ENCODE measurements around the gene UBQLN2.
"Not testable (repeated sequence)": the region's sequence is repeated elsewhere in the genome, so short reads cannot be mapped to it uniquely, and the experiment has no call there.

UBQLN2 gene

DNA sequence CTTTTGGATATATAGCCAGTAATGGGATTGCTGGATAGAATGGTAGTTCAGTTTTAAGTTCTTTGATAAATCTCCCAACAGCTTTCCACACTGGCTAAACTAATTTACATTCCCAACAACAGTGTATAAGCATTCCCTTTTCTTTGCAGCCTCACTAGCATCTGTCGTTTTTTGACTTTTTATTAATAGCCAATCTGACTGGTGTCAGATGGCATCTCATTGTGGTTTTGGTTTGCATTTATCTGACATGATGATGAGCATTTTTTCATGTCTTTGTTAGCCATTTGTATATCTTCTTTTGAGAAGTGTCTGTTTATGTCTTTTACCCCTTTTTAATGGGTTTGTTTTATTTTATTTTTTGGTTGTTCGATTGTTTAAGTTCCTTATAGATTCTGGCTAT, 13.3 kb downstream of the UBQLN2 start:
- Histone ChIP-seq H3K27ac (replicated peaks; ENCODE audit: low read length) (no peak overlapping the region), H3K23ac (ENCODE audit: low read depth, low read length, poor library complexity) (no peak overlapping the region), H2AFZ (ENCODE audit: low read length) (no peak overlapping the region), H2BK5ac (ENCODE audit: low read length) (no peak overlapping the region), H2BK15ac (ENCODE audit: low read length) (no peak overlapping the region), H3K9me3 (replicated peaks in 1 of 2; ENCODE audit: control insufficient read depth in 2 of 2, insufficient read depth in 1 of 2, low read depth in 1 of 2, low read length in 2 of 2) (no peaks in the 10 kb centered on the region), H4K8ac (ENCODE audit: low read depth, low read length) (no peak overlapping the region), H3K9ac (ENCODE audit: low read depth, low read length, poor library complexity) (no peak overlapping the region), H3K18ac (ENCODE audit: low read length) (no peak overlapping the region), H3K79me1 (ENCODE audit: low read depth, low read length) (no peaks in the 10 kb centered on the region), H3K4me1 (ENCODE audit: control insufficient read depth in 2 of 2, insufficient read depth in 1 of 2, low read depth in 1 of 2, low read length in 2 of 2) (no peaks in the 10 kb centered on the region), H2BK120ac (ENCODE audit: low read depth, low read length) (no peak overlapping the region), H3K36me3 (replicated peaks in 1 of 2; ENCODE audit: control insufficient read depth in 2 of 2, insufficient read depth in 2 of 2, low read length in 2 of 2) (no peaks in the 10 kb centered on the region), H3K27me3 (ENCODE audit: control insufficient read depth in 3 of 3, insufficient read depth in 3 of 3, low read depth in 1 of 3, low read length in 3 of 3) (no peaks in the 10 kb centered on the region), H3K4ac (ENCODE audit: low read length) (no peak overlapping the region), H2BK12ac (ENCODE audit: low read length) (no peak overlapping the region), H3K4me2 (ENCODE audit: insufficient read depth, low read length, poor library complexity, severe bottlenecking) (no peak overlapping the region), H4K91ac (ENCODE audit: low read depth, low read length, poor library complexity) (no peak overlapping the region), H3K4me3 (ENCODE audit: low read length in 2 of 2) (no peak overlapping the region), H2AK5ac (ENCODE audit: low read depth, low read length) (no peak overlapping the region), H3K14ac (ENCODE audit: low read length) (no peak overlapping the region)
- WGBS, 2 donors (ENCODE audit: extremely low coverage in 2 of 2, insufficient read length in 2 of 2, insufficient replicate concordance in 1 of 2) = no CpG with 5 or more reads among the region's 2 CpGs
- DNase-seq (ENCODE audit: low spot score) = no peak

- H2BK12ac ChIP-seq (ENCODE audit: low read length) = no peak overlapping the region
- H2BK120ac ChIP-seq (ENCODE audit: low read depth, low read length) = no peak overlapping the region
- H2AK5ac ChIP-seq (ENCODE audit: low read depth, low read length) = no peak overlapping the region
- no CpG with 5 or more reads among the region's 11 CpGs for WGBS, 2 donors (ENCODE audit: extremely low coverage in 2 of 2, insufficient read length in 2 of 2, insufficient replicate concordance in 1 of 2)
- no peaks in the 10 kb centered on the region for H3K36me3 ChIP-seq (replicated peaks in 1 of 2; ENCODE audit: control insufficient read depth in 2 of 2, insufficient read depth in 2 of 2, low read length in 2 of 2)
- no peaks in the 10 kb centered on the region for H3K4me1 ChIP-seq (ENCODE audit: control insufficient read depth in 2 of 2, insufficient read depth in 1 of 2, low read depth in 1 of 2, low read length in 2 of 2)
- H3K9me3 ChIP-seq (replicated peaks in 1 of 2; ENCODE audit: control insufficient read depth in 2 of 2, insufficient read depth in 1 of 2, low read depth in 1 of 2, low read length in 2 of 2) = peaks cover 0 to 3% of the 10 kb centered on the region in 2 donors
- H4K91ac ChIP-seq (ENCODE audit: low read depth, low read length, poor library complexity) = no peak overlapping the region
- no peak overlapping the region for H3K9ac ChIP-seq (ENCODE audit: low read depth, low read length, poor library complexity)
- no peaks in the 10 kb centered on the region for H3K27me3 ChIP-seq (ENCODE audit: control insufficient read depth in 3 of 3, insufficient read depth in 3 of 3, low read depth in 1 of 3, low read length in 3 of 3)
- no peak overlapping the region for H3K4me3 ChIP-seq (ENCODE audit: low read length in 2 of 2)
- H3K14ac ChIP-seq (ENCODE audit: low read length) = no peak overlapping the region
- no peak overlapping the region for H3K4ac ChIP-seq (ENCODE audit: low read length)
- H2BK15ac ChIP-seq (ENCODE audit: low read length) = no peak overlapping the region
- DNase-seq (ENCODE audit: low spot score) = no peak
- no peak overlapping the region for H3K18ac ChIP-seq (ENCODE audit: low read length)
- H3K4me2 ChIP-seq (ENCODE audit: insufficient read depth, low read length, poor library complexity, severe bottlenecking) = no peak overlapping the region
- H3K23ac ChIP-seq (ENCODE audit: low read depth, low read length, poor library complexity) = no peak overlapping the region
- H4K8ac ChIP-seq (ENCODE audit: low read depth, low read length) = no peak overlapping the region
- no peaks in the 10 kb centered on the region for H3K79me1 ChIP-seq (ENCODE audit: low read depth, low read length)
- no peak overlapping the region for H3K27ac ChIP-seq (replicated peaks; ENCODE audit: low read length)
- no peak overlapping the region for H2BK5ac ChIP-seq (ENCODE audit: low read length)
- no peak overlapping the region for H2AFZ ChIP-seq (ENCODE audit: low read length)
These were observed 25.2 kb downstream of the UBQLN2 start for GRCh38 chrX:56588397-56589188.

DNA sequence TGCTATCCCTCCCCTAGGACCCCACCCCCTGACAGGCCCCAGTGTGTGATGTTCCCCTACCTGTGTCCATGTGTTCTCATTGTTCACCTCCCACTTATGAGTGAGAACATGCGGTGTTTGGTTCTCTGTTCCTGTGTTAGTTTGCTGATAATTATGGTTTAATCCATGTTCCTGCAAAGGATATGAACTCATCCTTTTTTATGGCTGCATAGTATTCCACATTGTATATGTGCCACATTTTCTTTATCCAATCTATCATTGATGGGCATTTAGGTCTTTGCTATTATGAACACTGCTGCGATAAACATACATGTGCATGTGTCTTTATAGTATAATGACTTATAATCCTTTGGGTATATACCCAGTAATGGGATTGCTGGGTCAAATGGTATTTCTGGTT, 28.4 kb downstream of the UBQLN2 start:
- WGBS, 2 donors (ENCODE audit: extremely low coverage in 2 of 2, insufficient read length in 2 of 2, insufficient replicate concordance in 1 of 2) = no CpG with 5 or more reads among the region's 2 CpGs
- H3K4me2 ChIP-seq (ENCODE audit: insufficient read depth, low read length, poor library complexity, severe bottlenecking); H3K23ac ChIP-seq (ENCODE audit: low read depth, low read length, poor library complexity); H3K4me1 ChIP-seq (ENCODE audit: control insufficient read depth in 2 of 2, insufficient read depth in 1 of 2, low read depth in 1 of 2, low read length in 2 of 2); H4K91ac ChIP-seq (ENCODE audit: low read depth, low read length, poor library complexity); H3K79me1 ChIP-seq (ENCODE audit: low read depth, low read length); H2BK12ac ChIP-seq (ENCODE audit: low read length); H3K14ac ChIP-seq (ENCODE audit: low read length); DNase-seq (ENCODE audit: low spot score); H3K9me3 ChIP-seq (replicated peaks in 1 of 2; ENCODE audit: control insufficient read depth in 2 of 2, insufficient read depth in 1 of 2, low read depth in 1 of 2, low read length in 2 of 2); H4K8ac ChIP-seq (ENCODE audit: low read depth, low read length); H3K4me3 ChIP-seq (ENCODE audit: low read length in 2 of 2); H3K27ac ChIP-seq (replicated peaks; ENCODE audit: low read length); H2AFZ ChIP-seq (ENCODE audit: low read length); H2AK5ac ChIP-seq (ENCODE audit: low read depth, low read length); H3K27me3 ChIP-seq (ENCODE audit: control insufficient read depth in 3 of 3, insufficient read depth in 3 of 3, low read depth in 1 of 3, low read length in 3 of 3); H3K4ac ChIP-seq (ENCODE audit: low read length); H2BK15ac ChIP-seq (ENCODE audit: low read length); H3K36me3 ChIP-seq (replicated peaks in 1 of 2; ENCODE audit: control insufficient read depth in 2 of 2, insufficient read depth in 2 of 2, low read length in 2 of 2); H2BK120ac ChIP-seq (ENCODE audit: low read depth, low read length); H3K18ac ChIP-seq (ENCODE audit: low read length); H3K9ac ChIP-seq (ENCODE audit: low read depth, low read length, poor library complexity); H2BK5ac ChIP-seq (ENCODE audit: low read length): not testable (repeated sequence)

GRCh38 chrX:56600141-56600540, 36.7 kb downstream of the UBQLN2 start:
- H3K9me3 ChIP-seq (replicated peaks in 1 of 2; ENCODE audit: control insufficient read depth in 2 of 2, insufficient read depth in 1 of 2, low read depth in 1 of 2, low read length in 2 of 2) = no peaks in the 10 kb centered on the region
- no peak overlapping the region for H3K4me2 ChIP-seq (ENCODE audit: insufficient read depth, low read length, poor library complexity, severe bottlenecking)
- H3K23ac ChIP-seq (ENCODE audit: low read depth, low read length, poor library complexity) = no peak overlapping the region
- H2AFZ ChIP-seq (ENCODE audit: low read length) = no peak overlapping the region
- H2BK5ac ChIP-seq (ENCODE audit: low read length) = no peak overlapping the region
- H2BK120ac ChIP-seq (ENCODE audit: low read depth, low read length) = no peak overlapping the region
- H3K36me3 ChIP-seq (replicated peaks in 1 of 2; ENCODE audit: control insufficient read depth in 2 of 2, insufficient read depth in 2 of 2, low read length in 2 of 2) = no peaks in the 10 kb centered on the region
- no peak overlapping the region for H4K8ac ChIP-seq (ENCODE audit: low read depth, low read length)
- H3K18ac ChIP-seq (ENCODE audit: low read length) = no peak overlapping the region
- H3K27ac ChIP-seq (replicated peaks; ENCODE audit: low read length) = no peak overlapping the region
- no peaks in the 10 kb centered on the region for H3K4me1 ChIP-seq (ENCODE audit: control insufficient read depth in 2 of 2, insufficient read depth in 1 of 2, low read depth in 1 of 2, low read length in 2 of 2)
- WGBS, 2 donors (ENCODE audit: extremely low coverage in 2 of 2, insufficient read length in 2 of 2, insufficient replicate concordance in 1 of 2) = no CpG with 5 or more reads among the region's 2 CpGs
- H3K4ac ChIP-seq (ENCODE audit: low read length) = no peak overlapping the region
- no peak overlapping the region for H3K9ac ChIP-seq (ENCODE audit: low read depth, low read length, poor library complexity)
- no peak overlapping the region for H2BK12ac ChIP-seq (ENCODE audit: low read length)
- no peak overlapping the region for H4K91ac ChIP-seq (ENCODE audit: low read depth, low read length, poor library complexity)
- DNase-seq (ENCODE audit: low spot score) = no peak
- H2AK5ac ChIP-seq (ENCODE audit: low read depth, low read length) = no peak overlapping the region
- no peak overlapping the region for H2BK15ac ChIP-seq (ENCODE audit: low read length)
- no peaks in the 10 kb centered on the region for H3K27me3 ChIP-seq (ENCODE audit: control insufficient read depth in 3 of 3, insufficient read depth in 3 of 3, low read depth in 1 of 3, low read length in 3 of 3)
- H3K14ac ChIP-seq (ENCODE audit: low read length) = no peak overlapping the region
- no peaks in the 10 kb centered on the region for H3K79me1 ChIP-seq (ENCODE audit: low read depth, low read length)
- no peak overlapping the region for H3K4me3 ChIP-seq (ENCODE audit: low read length in 2 of 2)
